NCI-H1048 (cell line): ENCODE measurements around the gene C16orf87.

Experiments
- DNase-seq: peaks from one replicate; lab custom pipeline; 2025; lab: John Stamatoyannopoulos, UW

C16orf87 gene

DNA sequence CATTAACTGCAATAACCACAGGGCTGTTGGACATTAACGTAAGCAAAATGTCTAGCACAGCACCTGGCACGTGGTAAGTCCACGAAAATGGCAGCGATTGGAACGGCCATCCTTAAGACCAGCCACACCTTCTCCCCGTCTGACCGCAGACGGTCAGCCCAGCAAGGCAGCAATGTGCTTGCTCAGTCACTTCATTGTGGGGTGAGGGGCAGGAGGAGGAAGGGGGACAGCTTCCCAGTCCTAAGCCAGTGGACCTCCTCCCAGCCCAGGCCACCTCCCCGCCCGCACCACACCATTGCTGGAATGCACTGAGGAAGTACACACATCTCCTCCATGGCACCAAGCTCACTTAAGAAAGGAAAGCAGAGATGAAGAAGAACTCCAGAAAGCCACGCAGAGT is 74.2 kb downstream of the C16orf87 start:
- DNase-seq = no peak

DNA sequence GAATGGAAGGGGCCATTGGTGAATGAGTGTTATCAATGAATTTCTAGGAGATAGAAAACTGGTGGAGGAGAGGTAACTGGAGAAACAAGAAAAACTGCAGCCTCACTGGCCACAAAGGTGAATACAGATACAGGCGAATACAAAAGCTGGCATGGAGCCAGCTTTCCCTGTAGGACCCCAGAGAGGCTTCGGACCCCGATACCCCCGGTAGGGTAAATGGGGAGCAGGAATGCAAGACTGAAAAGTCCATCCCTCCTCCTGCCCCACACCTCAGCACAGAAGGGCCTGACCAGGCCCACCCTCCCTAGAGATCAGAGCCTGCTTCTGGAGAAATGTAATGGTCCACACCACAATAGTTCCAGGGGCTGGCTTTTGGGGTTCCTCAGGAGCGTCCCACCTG is 78.0 kb downstream of the C16orf87 start:
- DNase-seq = no peak

DNA sequence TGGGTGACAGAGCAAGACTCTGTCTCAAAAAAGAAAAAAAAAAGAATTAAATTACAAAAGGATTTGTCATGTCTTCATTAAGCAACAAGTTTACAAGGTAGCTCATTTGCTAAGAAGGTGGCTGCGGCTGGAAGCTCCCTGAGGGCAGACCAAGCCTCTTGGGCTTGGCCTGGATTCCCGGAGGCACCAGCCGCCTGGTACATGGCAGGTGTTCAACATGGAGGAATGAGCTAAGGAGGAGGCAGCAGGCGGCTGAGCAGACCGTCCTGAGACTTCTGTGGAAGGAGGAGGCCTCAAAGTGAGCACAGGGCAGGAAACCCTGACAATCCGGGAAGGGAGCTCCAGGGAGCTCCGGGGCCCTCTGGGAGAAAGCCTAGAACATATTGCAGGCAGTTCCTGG is 79.6 kb downstream of the C16orf87 start:
- no peak for DNase-seq

DNA sequence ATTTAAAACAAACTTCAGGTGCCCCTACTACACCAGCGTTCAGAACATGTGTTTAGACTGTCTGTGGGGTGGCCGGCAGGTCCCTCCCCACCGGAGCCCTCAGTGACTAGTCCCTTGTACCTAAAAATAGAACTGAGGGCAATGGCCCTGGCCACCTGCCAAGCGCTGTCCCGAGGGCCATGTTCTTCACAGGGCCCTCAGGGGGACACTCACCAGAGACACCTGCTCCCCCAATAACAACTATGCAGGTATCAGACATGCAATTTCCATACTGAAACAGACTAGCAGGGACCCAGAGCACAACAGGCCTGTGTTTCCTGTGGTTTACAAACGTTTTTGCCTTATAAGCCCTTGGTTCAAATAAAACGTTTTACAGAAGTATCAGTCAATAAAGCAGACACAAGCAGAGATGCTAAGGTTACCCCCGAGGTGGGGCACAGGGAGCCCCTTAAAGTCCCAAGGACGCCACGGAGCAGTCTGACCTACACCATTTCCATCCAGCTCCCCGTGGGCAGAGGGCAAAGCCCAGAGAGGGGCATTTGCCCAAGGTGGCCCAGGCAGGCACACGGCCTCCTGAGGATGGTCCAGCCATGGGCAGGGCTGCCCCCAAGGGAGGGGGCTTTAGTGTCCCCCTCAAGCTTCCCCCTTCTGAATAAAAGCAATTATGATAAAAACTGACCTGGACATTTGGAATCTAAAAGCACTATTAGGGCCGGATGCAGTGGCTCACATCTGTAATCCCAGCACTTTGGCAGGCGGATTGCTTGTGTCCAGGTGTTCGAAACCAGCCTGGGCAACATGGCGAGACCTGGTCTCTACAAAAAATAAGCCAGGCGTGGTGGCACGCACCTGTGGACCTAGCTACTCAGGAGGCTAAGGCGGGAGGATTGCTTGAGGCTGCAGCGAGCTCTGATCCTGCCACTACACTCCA is 81.9 kb downstream of the C16orf87 start:
- DNase-seq = no peak

DNA sequence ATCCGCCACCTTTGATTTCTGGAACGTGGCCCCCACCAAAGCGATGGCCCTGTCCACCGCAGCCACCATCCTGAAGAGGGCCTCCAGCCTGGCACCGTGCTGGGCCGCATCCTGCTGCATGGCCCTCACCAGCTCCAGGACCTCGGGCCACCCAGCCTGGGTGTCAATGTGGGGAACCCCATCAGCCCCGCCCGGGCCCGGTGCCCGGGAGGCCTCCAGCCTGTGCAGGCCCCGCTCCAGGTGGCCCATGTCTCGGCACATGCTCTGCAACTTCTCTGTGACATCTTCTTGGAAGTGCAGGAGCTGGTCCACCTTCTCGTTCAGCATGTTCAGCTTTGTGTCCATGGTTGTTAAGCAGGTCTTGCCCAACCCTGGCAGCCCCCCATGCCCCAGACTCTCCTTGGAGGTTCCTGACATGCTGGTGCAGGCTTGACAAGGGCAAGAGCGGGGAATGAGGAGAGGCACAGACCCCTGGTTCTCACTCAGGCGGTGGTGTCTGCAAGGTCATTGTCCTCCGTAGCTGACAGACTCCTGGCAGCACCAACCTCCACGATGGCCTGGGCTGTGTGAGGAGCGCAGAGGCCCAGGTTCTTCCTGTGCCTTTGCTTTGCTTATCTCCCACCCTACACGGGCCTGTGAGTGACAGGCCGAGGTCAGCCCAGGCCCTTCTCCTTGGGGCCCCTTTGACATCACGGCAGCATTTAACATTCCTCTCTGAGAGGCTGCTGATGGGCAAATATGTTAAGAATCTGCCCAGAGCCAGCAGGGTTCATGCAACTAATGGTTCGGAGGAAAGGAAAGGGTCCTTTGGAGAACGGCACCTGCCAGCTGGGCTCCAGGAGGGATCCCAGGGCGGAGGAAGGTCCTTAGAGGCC is 83.0 kb downstream of the C16orf87 start, which contains the start of gene MYLK3:
MYLK3 (minus strand) TSS at position 568 of the 875 bp plus-strand sequence; CDS start at position 417, 151 bp downstream.
- DNase-seq = no peak

DNA sequence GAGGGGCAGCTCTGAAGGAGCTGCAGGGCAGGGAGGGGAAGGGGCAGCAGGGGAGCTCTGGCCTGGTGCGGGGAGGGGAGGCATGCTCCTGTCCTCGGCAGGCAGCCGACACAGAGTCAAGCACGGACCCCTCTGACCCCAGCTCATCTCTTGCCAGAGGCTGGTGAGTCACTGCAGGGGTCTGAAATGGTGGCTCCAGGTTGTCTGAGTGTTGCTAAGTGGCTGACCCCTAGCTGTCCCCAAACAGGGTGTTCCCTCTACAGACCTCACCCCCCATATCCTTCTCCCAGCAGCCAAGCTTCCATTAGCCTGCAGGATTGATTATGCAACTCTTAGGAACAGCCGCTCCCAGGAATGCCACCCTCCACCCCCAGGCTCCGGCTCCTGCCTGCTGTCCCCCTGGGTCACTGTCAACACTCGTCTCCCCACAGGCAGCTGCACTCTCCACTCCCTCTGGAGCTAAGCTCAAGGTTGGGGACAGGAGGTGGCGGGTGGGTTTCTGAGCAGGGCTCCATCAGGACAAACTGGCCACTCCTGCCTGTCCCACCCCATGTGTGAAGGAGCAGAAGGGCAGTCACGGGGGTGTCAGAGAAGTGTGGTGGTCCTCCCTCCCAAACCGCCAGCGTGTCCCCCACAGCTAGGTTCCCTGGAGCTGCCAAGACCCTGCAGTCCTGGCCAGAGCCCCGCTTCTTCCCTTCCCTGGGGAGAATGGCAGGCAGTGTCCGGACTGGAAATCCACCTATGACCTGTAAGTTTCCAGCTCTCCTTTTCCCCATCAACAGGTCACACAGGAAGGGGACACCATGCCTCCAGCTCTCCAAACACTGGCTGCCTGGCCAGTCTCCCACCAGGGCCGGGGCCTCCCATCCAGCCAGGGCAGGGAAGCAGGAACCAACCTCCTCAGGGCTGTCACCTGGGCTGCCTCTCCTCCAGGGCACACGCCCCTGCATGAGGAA is 83.9 kb downstream of the C16orf87 start:
- no peak for DNase-seq
